ENCODE measurements around the gene CRYAA.
"Not testable (repeated sequence)": the region's sequence is repeated elsewhere in the genome, so short reads cannot be mapped to it uniquely, and the experiment has no call there.

The CRYAA gene

GRCh38 chr21:43169230-43169886, 550 bp downstream of the CRYAA start:
- H3K27me3 ChIP-seq (ENCODE audit: insufficient read depth, poor library complexity, severe bottlenecking); H3K4me3 ChIP-seq (replicated peaks; ENCODE audit: insufficient read depth, low read length); DNase-seq (ENCODE audit: low read depth in 1 of 2, low spot score in 1 of 2); H3K27ac ChIP-seq (replicated peaks): not testable (repeated sequence)

DNA sequence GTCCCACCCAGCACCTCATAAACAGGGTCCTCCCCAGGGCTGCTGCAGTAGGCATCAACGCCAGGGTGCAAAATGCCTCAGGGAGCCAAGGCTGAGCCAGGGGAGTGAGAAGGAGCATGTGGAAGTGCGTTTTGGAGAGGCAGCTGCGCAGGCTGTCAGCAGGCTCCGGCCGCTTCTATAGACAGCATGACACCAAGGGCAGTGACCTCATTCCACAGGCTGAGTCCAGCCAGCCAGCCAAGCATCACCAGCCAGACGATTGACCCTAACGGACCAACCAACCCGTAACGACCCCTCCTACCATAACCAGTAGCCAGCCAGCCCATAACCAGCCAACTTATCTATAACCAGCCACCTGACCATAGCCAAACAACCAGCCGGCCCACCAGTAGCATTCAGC, 1.1 kb downstream of the CRYAA start:
- not testable (repeated sequence) for H3K27me3 ChIP-seq (ENCODE audit: insufficient read depth, poor library complexity, severe bottlenecking); H3K27ac ChIP-seq (replicated peaks); H3K4me3 ChIP-seq (replicated peaks; ENCODE audit: insufficient read depth, low read length); DNase-seq (ENCODE audit: low read depth in 1 of 2, low spot score in 1 of 2)

GRCh38 chr21:43172812-43173211, 4.0 kb downstream of the CRYAA start:
- H3K27me3 ChIP-seq (ENCODE audit: insufficient read depth, poor library complexity, severe bottlenecking); H3K27ac ChIP-seq (replicated peaks); DNase-seq (ENCODE audit: low read depth in 1 of 2, low spot score in 1 of 2); H3K4me3 ChIP-seq (replicated peaks; ENCODE audit: insufficient read depth, low read length): not testable (repeated sequence)

DNA sequence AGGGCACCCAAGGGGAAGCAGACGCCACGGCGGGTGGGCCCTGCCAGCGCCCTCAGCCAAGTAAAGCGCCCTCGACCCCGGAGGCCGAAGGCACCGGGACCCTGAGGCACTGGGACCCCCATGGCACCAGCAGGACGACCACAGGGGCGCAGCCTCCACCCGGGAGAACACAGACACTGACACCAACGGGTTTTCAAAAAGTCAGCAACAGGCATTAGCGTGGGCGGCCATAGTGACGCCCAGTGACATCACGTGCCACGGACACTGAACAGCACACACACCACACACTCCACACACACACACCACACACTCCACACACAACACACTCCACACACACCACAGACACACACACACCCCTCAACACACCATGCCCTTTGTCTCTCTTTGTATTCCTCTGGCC, 4.6 kb downstream of the CRYAA start:
- not testable (repeated sequence) for DNase-seq (ENCODE audit: low read depth in 1 of 2, low spot score in 1 of 2); H3K4me3 ChIP-seq (replicated peaks; ENCODE audit: insufficient read depth, low read length); H3K27me3 ChIP-seq (ENCODE audit: insufficient read depth, poor library complexity, severe bottlenecking); H3K27ac ChIP-seq (replicated peaks)

DNA sequence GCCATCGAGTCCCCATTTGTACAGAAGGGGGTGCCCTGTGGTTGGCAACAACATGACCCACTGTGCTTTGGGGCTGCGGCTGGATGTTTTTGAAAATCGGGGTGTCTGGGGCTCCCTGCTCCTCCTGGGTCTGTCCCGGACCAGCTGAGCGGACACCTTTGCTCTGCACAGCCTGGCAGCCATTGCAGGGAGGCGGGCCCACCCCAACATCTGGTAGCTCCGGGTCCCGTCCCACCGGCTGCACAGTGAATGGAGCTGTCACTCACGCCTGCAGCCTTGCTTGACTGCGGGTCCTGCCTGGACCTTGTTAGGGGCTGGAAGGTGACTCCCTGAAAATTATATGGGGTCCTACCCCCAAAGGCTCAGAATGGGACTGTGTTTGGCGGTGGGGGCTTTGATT, 5.1 kb downstream of the CRYAA start:
- not testable (repeated sequence) for H3K27me3 ChIP-seq (ENCODE audit: insufficient read depth, poor library complexity, severe bottlenecking); H3K4me3 ChIP-seq (replicated peaks; ENCODE audit: insufficient read depth, low read length); DNase-seq (ENCODE audit: low read depth in 1 of 2, low spot score in 1 of 2); H3K27ac ChIP-seq (replicated peaks)

- DNase-seq (ENCODE audit: low read depth in 1 of 2, low spot score in 1 of 2); H3K27me3 ChIP-seq (ENCODE audit: insufficient read depth, poor library complexity, severe bottlenecking); H3K4me3 ChIP-seq (replicated peaks; ENCODE audit: insufficient read depth, low read length); H3K27ac ChIP-seq (replicated peaks): not testable (repeated sequence)
Observed at GRCh38 chr21:43174998-43175397, 6.2 kb downstream of the CRYAA start.

DNA sequence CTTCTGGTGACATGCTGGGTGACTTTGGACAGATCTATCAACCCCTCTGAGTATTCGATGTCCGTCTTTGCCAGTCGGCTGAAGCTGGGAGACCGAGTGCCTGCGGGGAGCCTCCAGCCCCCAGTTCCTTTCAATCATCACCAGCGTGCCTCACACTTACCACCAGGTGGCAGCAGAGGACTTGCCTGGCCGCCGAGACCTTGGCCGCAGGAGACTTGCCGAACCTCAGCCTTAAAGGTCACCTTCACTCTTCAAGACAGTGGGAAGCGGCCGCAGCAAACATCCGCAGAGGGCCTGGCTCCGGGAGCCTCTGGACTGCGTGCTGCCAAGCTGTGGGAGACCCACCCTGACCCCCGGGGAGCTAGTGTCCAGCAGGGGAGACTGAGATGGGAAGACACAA, 7.8 kb downstream of the CRYAA start:
- H3K27me3 ChIP-seq (ENCODE audit: insufficient read depth, poor library complexity, severe bottlenecking); H3K27ac ChIP-seq (replicated peaks); H3K4me3 ChIP-seq (replicated peaks; ENCODE audit: insufficient read depth, low read length); DNase-seq (ENCODE audit: low read depth in 1 of 2, low spot score in 1 of 2): not testable (repeated sequence)

GRCh38 chr21:43177043-43177906, 8.5 kb downstream of the CRYAA start:
- not testable (repeated sequence) for H3K4me3 ChIP-seq (replicated peaks; ENCODE audit: insufficient read depth, low read length)

GRCh38 chr21:43178175-43178826, 9.5 kb downstream of the CRYAA start:
- H3K27ac ChIP-seq (replicated peaks); H3K4me3 ChIP-seq (replicated peaks; ENCODE audit: insufficient read depth, low read length); H3K27me3 ChIP-seq (ENCODE audit: insufficient read depth, poor library complexity, severe bottlenecking); DNase-seq (ENCODE audit: low read depth in 1 of 2, low spot score in 1 of 2): not testable (repeated sequence)

More at GRCh38 chr21:43177043-43177906, 8.5 kb downstream of the CRYAA start:
- not testable (repeated sequence) for DNase-seq (ENCODE audit: low read depth in 1 of 2, low spot score in 1 of 2); H3K27ac ChIP-seq (replicated peaks); H3K27me3 ChIP-seq (ENCODE audit: insufficient read depth, poor library complexity, severe bottlenecking)

DNA sequence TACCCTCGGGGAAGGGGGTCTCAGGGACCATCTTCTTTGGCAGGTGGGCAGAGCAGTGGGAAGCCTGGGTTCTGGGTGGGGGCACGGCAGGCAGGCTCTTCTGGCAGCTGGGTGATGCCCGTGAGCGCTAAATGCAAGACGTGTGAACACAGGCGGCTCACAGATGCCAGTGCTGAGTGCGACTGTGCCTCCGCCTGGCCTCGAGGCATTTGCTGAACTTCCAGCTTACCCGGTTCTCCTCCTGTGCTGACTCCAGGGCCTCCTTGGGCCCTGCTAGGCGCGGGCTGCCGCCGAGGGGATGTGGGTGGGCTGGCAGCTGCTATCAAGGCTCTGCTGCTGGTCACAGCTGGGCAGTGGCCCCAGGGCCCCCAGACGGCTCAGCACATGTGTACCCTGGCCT, 12.2 kb downstream of the CRYAA start:
- DNase-seq (ENCODE audit: low read depth in 1 of 2, low spot score in 1 of 2); H3K27ac ChIP-seq (replicated peaks); H3K27me3 ChIP-seq (ENCODE audit: insufficient read depth, poor library complexity, severe bottlenecking); H3K4me3 ChIP-seq (replicated peaks; ENCODE audit: insufficient read depth, low read length): not testable (repeated sequence)

DNA sequence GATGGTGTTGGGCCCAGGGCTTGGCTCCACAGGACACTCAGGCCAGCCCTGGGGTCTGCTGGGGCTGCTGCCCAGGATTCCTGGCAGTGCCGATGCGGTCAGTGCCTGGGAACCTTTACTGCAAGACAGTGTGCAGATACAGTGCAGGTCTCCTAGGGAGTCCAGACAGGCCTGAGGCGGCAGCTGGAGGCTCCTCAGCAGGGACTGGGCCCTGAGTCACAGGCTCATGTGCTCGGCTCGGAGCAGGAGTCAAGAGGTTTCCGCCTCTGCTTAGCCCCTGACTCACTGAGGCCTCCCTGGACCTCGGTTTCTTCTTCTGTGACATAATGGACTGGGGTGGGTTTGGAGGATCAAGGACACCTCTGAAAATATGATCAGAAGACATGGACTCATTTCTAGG, 18.5 kb downstream of the CRYAA start:
- not testable (repeated sequence) for H3K27ac ChIP-seq (replicated peaks); H3K4me3 ChIP-seq (replicated peaks; ENCODE audit: insufficient read depth, low read length); H3K27me3 ChIP-seq (ENCODE audit: insufficient read depth, poor library complexity, severe bottlenecking); DNase-seq (ENCODE audit: low read depth in 1 of 2, low spot score in 1 of 2)

Data from HL-60 (cell line).